ENCODE measurements around the gene DDX23.

DDX23 gene

DNA sequence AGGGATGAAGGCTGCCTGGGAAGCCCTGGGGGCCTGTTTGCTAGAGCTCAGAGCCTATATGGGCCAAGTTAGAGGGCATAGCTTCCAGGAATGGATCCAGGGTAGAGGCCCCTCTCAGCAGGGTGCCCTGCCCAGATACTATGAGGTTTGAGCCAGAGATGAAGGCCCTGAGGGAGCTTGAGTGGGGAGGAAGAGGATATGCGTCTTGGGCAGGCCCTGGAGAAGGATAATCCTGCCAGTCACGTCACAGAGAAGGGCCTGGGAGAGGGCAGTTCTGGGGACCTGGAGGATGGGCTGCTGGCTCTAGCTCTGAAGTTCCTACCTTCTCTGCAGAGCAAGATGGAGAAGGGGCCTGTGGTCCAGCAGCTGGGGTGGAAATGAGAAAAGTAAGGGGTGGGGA, 39.6 kb downstream of the DDX23 start:
- H3K4me3 ChIP-seq (ENCODE audit: low read length), result no peak overlapping the region
- no peak for DNase-seq (ENCODE audit: low read depth, low spot score)

- H3K4me3 ChIP-seq (ENCODE audit: low read length), result no peak overlapping the region
- DNase-seq (ENCODE audit: low read depth, low spot score), result no peak
Observed at GRCh38 chr12:48811437-48812090, 40.4 kb downstream of the DDX23 start.

- H3K4me3 ChIP-seq (ENCODE audit: low read length), result no peak overlapping the region
- DNase-seq (ENCODE audit: low read depth, low spot score), result no peak
Observed at GRCh38 chr12:48810903-48811431, 41.0 kb downstream of the DDX23 start.

DNA sequence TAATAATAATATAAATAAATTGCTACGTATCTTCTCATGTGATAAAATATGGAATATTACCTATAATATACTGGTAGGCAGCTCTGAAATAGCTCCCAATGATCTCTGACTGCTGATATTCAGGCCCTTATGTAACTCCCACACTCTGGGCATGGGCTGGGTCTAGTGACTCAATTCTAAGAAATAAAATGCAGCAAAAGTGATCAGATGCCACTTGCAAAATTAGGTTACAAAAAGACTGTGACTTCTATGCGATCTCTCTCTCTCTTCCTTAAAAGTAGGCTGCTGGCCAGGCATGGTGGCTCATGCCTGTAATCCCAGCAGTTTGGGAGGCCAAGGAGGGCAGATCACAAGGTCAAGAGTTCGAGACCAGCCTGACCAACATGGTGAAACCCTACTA, 44.0 kb downstream of the DDX23 start:
- H3K4me3 ChIP-seq (ENCODE audit: low read length), result no peak overlapping the region

DNA sequence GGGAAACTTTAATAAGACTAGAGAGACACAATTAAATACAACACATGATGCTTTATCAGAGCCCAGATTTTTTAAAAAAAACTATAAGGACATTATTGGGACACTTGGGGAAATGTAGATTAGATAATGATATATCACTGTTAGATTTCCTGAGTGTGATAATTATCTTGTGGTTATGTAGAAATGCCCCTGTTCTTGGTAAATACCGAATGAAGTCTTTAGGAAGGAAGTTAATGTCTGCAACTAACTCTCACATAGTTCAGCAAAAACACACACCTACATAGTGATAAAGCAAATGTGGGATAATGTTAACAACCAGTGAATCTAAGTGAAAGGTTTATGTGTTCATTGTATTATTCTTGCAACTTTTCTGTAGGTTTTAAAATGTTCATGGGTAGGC, 48.3 kb downstream of the DDX23 start:
- no peak for DNase-seq (ENCODE audit: low read depth, low spot score)
- H3K4me3 ChIP-seq (ENCODE audit: low read length), result no peak overlapping the region

More for the DNA sequence above, 44.0 kb downstream of the DDX23 start:
- no peak for DNase-seq (ENCODE audit: low read depth, low spot score)

- H3K4me3 ChIP-seq (ENCODE audit: low read length), result no peak overlapping the region
- no peak for DNase-seq (ENCODE audit: low read depth, low spot score)
Observed at GRCh38 chr12:48800971-48801370, 51.0 kb downstream of the DDX23 start.

DNA sequence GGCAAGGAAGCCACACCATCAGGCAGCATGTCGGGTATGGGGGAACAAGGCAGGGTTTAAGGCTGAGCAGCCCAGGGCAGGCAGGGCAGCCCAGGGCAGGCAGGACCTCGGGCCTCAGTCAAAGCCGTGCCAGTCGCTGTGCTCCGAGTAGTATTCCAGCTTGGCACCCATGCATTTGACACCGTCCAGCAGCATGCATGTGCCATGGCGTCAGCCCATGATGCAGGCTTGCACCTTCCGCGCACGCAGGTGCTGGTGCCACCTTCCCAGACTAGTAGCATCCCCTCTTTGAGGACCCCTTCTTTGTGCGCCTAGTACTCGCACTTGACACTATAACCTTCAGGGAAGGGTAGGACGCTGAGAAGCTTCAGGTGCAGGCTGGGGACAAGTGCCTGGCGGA, 51.5 kb downstream of the DDX23 start:
- no peak for DNase-seq (ENCODE audit: low read depth, low spot score)

DNA sequence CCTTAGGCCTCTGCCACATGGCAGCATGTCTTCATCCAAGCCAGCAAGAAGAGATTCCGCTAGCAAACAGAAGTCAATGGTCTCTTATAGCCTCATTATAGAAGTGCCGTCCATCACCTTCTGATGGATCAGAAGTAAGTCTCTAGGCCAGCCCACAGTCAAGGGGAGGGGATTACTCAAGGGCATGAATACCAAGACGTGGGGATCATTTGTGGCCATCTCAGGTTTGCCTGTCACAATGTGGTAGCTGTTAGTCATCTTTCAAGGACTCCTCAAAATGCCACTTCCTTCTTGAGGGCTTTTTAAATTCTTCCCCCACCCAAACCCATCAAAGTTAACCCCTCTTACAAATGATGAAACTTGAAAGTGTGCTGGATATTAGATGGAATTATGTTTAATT, 55.0 kb downstream of the DDX23 start:
- H3K4me3 ChIP-seq (ENCODE audit: low read length), result no peak overlapping the region
- no peak for DNase-seq (ENCODE audit: low read depth, low spot score)

More for the DNA sequence above, 51.5 kb downstream of the DDX23 start:
- H3K4me3 ChIP-seq (ENCODE audit: low read length), result no peak overlapping the region

- no peak overlapping the region for H3K4me3 ChIP-seq (ENCODE audit: low read length)
Observed at GRCh38 chr12:48795550-48796455, 56.2 kb downstream of the DDX23 start.

GRCh38 chr12:48794870-48795269, 57.1 kb downstream of the DDX23 start:
- no peak overlapping the region for H3K4me3 ChIP-seq (ENCODE audit: low read length)
- DNase-seq (ENCODE audit: low read depth, low spot score), result no peak

More at GRCh38 chr12:48795550-48796455, 56.2 kb downstream of the DDX23 start:
- no peak for DNase-seq (ENCODE audit: low read depth, low spot score)

DNA sequence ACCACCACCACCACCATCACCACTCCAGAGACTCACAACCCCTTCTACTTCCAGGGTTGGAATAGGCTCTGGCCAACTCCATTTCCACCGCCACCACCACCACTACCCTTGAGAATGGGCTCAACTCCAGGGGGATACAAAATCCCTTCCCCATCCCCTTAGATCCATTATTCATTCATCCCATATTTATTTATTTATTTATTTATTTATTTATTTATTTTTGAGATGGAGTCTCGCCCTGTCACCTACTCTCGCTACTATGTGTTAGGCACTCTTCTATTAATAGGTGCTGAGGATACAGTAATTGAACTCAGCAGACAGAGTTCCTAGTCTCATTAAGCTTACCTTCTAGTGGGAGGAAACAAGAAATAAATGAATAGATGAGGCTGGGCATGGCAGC, 58.3 kb downstream of the DDX23 start:
- no peak for DNase-seq (ENCODE audit: low read depth, low spot score)
- H3K4me3 ChIP-seq (ENCODE audit: low read length), result no peak overlapping the region

GRCh38 chr12:48789858-48790326, 62.1 kb downstream of the DDX23 start:
- no peak overlapping the region for H3K4me3 ChIP-seq (ENCODE audit: low read length)
- DNase-seq (ENCODE audit: low read depth, low spot score), result no peak

DNA sequence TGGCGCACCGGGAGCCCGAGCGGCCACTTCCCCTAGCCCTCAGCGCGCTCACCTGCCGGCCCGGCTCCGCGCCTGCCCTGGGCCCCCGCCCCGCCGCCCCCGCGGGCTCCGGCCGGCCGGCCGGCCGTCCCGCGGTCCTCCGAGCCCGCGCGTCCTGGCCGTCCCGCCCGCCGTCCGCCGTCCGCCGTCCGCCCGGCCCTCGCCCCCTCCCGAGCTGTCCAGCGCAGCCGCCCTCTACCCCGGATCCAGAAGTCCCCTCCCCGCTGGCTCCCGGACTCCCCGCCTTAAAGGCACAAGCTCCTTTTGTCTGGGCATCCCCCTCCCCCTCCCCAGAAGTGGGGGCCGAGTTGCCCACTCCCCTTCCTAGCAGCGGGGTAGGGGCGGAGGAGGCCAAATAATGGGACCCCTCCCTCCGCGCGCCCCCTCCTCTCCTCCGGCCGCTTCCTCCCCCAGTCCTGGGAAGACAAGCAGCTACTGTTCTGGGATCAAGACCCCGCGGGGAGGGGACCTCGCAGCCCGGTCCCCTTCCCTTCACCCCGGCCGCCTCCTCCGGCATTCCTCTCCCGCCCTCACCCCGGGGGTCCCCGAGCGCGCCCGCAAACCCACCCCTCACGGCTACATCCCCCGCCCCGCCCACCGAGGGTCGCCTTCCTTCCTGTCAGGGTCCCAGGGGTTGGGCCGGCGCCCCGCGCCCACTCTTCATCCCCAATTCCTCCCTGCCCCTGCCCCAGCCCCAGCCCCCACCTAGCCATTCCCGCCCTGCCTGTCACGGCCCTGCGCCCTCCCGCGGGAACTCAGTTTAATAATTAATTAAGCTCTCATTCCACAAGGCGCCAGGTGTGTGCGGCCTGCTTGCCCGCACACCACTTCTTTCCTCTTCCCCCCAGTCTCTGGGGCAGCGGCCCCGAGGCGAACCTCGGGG, 62.8 kb downstream of the DDX23 start, which contains the start of gene ADCY6:
Gene ADCY6, minus strand, starts transcription at position 236 of the 922 bp plus-strand sequence. CDS start 5,655 bp downstream, outside the sequence.
- no peak within 1 kb of the TSS; the same call in 1 of the 2 replicates for H3K4me3 ChIP-seq (ENCODE audit: low read length)
- no peak for DNase-seq (ENCODE audit: low read depth, low spot score)

DNA sequence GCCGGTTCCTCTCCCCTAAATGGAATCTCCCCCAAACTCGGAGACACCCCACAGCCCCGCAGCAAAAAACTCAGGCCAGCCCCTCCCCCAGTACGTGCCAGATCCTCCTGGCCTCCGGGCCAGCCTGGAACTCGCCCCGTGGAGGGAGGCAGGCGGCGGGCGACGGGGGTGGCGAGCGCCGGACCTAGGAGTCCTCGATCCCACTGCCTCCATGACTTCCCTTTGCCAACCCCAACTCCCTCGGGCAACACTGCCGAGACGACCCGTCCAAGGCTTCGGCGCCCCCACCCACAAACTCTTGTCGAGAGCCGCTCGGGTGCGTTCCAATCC, 63.5 kb downstream of the DDX23 start:
- no peak overlapping the region for H3K4me3 ChIP-seq (ENCODE audit: low read length)
- no peak for DNase-seq (ENCODE audit: low read depth, low spot score)

DNA sequence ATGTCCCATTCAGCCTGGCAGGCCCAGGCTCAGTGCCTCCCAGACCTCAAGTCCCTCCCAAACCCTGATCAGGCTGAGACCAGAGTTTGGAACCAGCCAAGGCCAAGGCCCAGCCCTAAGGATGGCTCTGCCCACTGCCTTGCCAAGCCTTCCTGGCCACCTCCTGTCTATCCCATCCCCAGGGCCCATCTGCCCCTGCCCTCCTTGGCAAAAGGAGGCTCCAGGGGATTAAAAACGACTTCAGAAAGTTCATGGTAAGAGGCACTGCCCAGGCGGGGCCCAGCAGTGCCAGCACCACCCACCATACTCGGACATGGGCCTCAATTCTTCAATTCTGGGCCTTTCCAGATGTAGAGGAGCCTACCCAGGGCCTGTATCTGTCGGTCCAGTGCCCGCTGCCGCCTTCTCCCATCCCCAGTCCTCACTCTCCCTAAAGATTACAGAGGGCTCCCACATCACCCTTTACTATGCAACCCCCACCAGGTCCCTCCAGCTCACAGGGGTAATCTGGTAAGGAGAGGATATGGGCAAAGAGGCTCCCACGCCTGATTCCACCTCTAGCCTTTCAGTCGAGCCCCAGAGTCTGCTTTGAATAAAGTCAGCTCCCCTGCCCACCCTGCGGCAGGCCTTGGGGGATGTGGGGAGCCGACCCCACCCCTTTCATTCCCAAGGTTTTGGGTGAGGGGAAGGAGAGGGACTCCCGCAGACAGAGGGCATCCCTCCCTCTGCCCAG, 64.0 kb downstream of the DDX23 start:
- no peak overlapping the region for H3K4me3 ChIP-seq (ENCODE audit: low read length)
- no peak for DNase-seq (ENCODE audit: low read depth, low spot score)

DNA sequence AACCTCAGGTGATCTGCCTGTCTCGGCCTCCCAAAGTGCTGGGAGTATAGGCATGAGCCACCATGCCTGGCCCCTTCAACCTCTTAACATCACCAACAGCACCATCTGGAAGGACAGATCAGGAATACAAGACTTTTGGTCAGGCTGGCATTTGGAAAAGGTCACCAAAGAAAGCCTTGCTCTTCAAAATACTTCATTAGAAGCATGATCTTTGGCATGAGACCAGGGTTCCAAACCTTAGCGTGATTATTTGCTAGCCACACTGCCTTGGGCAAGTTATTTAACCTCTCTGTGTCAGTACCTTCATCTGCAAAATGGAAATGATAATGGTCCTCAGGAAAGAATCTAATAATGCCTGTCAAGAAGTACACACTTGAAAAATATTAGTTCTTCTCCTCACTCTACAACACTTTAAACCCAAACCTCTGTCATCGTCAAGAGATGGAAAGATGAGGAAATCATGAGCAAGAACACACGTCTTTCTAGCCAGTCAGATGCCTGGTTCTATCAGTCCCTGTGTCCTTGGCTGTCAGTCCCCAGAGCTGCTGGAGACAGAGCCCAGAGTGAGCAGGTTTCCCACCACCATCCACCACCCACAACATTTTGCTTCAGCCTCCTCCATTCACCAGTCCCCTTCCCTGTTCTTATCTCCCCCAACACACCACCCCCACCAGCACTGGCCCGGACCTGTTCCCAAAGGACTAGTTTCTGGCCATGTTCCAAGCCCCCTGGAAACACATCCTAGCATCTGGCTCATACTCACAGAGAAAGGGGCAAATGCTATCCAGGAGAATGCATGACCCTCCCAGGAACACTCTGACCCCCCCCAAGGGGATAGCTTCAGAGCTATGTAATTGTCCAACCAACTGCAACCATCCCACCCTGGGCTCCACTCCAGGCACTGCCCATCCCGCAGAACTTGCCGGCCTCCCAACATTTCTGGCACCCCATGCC, 65.1 kb downstream of the DDX23 start:
- DNase-seq (ENCODE audit: low read depth, low spot score), result no peak
- H3K4me3 ChIP-seq (ENCODE audit: low read length), result no peak overlapping the region

DNA sequence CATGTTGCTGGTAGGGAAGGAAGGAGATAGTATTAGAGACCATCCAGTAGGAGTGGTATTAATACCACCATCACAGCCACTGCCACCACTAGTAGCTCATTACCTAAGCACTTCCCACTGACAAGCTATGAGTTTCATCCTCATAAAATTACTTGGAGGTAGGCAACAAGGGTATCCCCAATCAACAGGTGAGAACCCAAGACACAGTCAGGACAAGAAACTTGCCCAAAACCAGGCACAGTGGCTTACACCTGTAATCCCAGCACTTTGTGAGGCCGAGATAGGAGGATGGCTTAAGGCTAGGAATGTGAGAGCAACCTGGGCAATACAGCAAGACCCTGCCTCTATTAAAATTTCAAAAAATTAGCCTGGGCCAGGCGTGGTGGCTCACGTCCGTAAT, 68.5 kb downstream of the DDX23 start:
- DNase-seq (ENCODE audit: low read depth, low spot score), result no peak
- no peak overlapping the region for H3K4me3 ChIP-seq (ENCODE audit: low read length)

Measured in Jurkat, Clone E6-1 (cell line).